WERI-Rb-1 (cell line): Measurements from ENCODE around the gene RANGAP1.

Source experiments
- DNase-seq: peaks from one replicate; pipeline ENCODE4 v3.0.0-alpha.2; 2020
- H3K27ac ChIP-seq: fragments of 250-450 bp; sonication (Bioruptor Pico); 2 replicates; pipeline ENCODE4 v1.5.1; 2020; ENCODE audit warnings: mild to moderate bottlenecking, moderate library complexity
- H3K27me3 ChIP-seq: fragments of 250-450 bp; sonication (Bioruptor Pico); 2 replicates; pipeline ENCODE4 v1.5.1; 2021; ENCODE audit warnings: mild to moderate bottlenecking, low read depth, moderate library complexity; ENCODE audit not compliant: insufficient read depth, severe bottlenecking
- H3K36me3 ChIP-seq: fragments of 250-450 bp; sonication (Bioruptor Pico); 2 replicates; pipeline ENCODE4 v1.5.1; 2020; ENCODE audit warnings: mild to moderate bottlenecking, moderate library complexity
- H3K4me3 ChIP-seq: 2 replicates; pipeline ENCODE4 v1.5.1; 2011; ENCODE audit warnings: low read depth, mild to moderate bottlenecking, control low read depth, low read length
- H3K9me3 ChIP-seq: fragments of 250-450 bp; sonication (Bioruptor Pico); 2 replicates; pipeline ENCODE4 v1.5.1; 2021; ENCODE audit warnings: mild to moderate bottlenecking, moderate library complexity; ENCODE audit not compliant: severe bottlenecking
- TF ChIP-seq, protein P1 (sequence below): IDR thresholded peaks from 2 replicates; pipeline ENCODE4 v1.5.1; 2011; ENCODE audit warnings: low read depth, mild to moderate bottlenecking, control low read depth, inconsistent platforms, low read length

The RANGAP1 gene

DNA sequence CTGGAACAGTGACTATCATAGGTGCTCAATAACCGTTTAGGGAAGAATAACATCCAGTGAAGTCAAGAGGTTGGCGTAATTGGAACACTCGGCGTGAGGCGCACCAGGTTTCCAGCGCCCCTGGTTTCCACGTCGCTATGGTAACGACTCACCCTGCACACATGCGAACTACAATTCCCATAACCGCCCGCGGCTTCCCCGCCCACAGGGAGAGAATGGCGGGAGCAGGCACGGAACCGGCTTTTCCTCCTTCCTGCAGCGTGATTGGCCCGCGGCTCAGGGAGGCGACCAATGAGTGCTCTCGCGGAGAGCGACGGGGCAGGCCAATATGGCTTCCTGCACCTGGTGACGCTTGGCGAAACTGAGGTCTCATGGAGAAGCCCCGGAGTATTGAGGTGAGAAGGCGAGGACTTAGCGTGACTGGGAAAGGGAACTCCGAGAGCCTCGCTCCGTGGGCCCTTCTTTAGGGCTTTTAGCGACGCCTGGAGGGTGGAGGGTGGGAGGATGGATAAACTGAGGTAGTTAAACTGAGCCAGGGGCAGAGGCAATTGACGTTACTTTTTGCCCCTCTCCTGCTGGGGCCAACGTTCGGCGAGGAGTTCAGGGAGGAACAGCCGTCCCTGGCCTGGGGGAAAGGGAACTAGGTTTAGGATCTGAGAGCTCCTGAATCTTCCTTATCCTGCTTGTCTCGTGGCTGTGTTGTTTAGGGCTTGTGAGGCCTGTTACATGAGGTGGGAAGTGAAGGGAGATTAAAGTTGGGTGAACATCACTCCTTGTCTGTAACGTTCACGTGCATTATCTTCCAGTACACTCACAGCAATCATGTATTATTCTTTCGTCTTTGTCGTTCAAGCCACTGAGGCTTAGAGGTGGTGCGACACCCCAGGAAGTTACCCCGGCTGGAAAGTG lies 80.7 kb downstream of the RANGAP1 start, which contains the start of gene L3MBTL2:
Gene L3MBTL2 (plus strand): TSS at position 321 of the 909 bp plus-strand sequence. CDS start 51 bp downstream, at position 372.
- Histone ChIP-seq H3K27me3 (no peaks in the 10 kb centered on the region), H3K4me3 (peak within 1 kb of the TSS; percentile 87), H3K27ac (peak within 1 kb of the TSS; percentile 89), H3K9me3 (no peaks in the 10 kb centered on the region), H3K36me3 (peaks cover 14% of the 10 kb centered on the region)
- TF ChIP-seq, protein P1, sequence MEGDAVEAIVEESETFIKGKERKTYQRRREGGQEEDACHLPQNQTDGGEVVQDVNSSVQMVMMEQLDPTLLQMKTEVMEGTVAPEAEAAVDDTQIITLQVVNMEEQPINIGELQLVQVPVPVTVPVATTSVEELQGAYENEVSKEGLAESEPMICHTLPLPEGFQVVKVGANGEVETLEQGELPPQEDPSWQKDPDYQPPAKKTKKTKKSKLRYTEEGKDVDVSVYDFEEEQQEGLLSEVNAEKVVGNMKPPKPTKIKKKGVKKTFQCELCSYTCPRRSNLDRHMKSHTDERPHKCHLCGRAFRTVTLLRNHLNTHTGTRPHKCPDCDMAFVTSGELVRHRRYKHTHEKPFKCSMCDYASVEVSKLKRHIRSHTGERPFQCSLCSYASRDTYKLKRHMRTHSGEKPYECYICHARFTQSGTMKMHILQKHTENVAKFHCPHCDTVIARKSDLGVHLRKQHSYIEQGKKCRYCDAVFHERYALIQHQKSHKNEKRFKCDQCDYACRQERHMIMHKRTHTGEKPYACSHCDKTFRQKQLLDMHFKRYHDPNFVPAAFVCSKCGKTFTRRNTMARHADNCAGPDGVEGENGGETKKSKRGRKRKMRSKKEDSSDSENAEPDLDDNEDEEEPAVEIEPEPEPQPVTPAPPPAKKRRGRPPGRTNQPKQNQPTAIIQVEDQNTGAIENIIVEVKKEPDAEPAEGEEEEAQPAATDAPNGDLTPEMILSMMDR = no peak
- DNase-seq = peak; percentile 98

DNA sequence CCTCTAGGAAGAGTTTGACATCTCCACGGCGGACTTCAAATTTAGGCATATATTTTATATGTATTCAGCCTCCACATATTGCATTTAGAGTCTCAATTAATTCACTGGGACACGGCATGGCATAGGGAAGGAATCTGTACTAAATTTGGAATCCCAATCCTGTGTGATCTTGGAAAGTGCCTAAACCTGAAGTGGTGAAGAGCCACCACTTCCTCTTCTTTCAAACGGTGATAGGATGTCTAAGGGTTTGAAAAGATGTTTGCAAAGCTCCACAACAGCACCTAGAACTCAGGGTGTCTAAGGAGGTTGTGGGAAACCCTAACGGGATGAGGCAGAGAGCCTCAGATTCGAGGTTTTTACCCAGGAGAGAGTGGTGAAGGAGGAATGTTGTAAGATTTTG lies 81.9 kb downstream of the RANGAP1 start:
- Histone ChIP-seq H3K27ac (no peak overlapping the region), H3K36me3 (peaks cover 4% of the 10 kb centered on the region), H3K9me3 (no peaks in the 10 kb centered on the region), H3K4me3 (no peak overlapping the region), H3K27me3 (no peaks in the 10 kb centered on the region)
- DNase-seq = no peak
- TF ChIP-seq, protein P1 = no peak

DNA sequence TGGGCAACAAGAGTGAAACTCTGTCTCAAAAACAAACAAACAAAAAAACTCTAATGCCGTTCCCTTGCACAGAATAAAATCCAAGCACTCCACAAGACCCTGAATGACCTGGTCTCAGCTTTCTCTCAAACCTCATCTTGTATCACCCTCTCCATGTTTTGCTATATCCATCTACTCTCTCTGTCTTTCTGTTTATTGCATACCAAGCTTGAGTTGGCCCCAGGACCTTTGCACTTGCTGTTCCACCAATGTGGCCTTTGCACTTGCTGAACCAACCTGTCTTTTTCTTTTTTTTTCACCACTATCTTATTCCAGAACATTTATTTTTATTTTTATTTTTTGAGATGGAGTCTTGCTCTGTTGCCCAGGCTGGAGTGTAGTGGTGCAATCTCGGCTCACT lies 82.9 kb downstream of the RANGAP1 start:
- no peak for DNase-seq
- Histone ChIP-seq H3K9me3 (no peaks in the 10 kb centered on the region), H3K36me3 (no peaks in the 10 kb centered on the region; the same call in 1 of the 2 replicates), H3K4me3 (no peak overlapping the region), H3K27ac (no peak overlapping the region), H3K27me3 (no peaks in the 10 kb centered on the region)
- TF ChIP-seq, protein P1 = no peak

DNA sequence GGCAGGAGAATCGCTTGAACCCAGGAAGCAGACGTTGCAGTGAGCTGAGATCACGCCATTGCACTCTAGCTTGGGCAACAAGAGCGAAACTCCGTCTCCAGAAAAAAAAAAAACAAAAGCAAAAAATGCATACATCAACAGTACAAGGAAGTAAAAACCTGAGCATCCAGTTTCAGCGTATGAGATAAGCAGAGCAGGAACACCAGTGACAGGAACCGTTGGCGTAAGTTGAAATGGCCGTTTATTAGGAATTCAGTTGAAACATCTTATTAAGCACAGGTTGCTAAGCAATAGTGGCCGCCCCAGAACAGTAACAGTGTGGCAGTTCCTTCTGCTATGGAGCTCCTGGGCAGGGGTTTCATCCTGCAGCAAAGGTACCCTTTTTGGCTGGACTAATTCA lies 84.8 kb downstream of the RANGAP1 start:
- Histone ChIP-seq H3K27me3 (no peaks in the 10 kb centered on the region), H3K9me3 (no peaks in the 10 kb centered on the region), H3K27ac (no peak overlapping the region), H3K4me3 (no peak overlapping the region), H3K36me3 (no peaks in the 10 kb centered on the region; the same call in 1 of the 2 replicates)
- TF ChIP-seq, protein P1 = no peak
- DNase-seq = no peak

DNA sequence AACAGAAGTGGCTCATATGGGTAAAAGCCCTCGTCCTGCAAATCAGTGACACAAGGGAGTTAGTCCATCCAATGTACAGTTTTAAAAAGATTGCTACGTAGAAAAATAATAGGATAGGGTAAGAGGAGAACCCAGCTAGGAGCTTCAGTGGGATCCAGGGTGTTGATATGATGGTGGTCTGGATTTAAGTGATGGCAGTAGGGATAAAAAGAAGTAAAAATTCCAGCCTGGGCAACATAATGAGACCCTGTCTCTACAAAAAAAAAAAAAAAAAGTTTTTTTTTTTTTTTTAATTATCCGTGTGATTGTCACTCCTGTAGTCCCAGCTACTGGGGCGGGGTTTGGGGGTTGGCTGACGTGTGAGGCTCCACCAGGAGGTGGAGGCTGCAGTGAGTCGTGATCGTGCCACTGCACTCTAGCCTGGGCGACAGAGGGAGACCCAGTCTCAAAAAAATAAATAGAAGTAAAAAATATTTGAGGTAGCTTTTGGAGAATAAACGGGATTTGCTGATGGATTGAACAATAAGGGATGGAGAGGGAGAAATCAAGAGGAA lies 87.9 kb downstream of the RANGAP1 start:
- no peaks in the 10 kb centered on the region for H3K9me3 ChIP-seq
- peak overlapping the region; percentile 70 for H3K27ac ChIP-seq
- no peaks in the 10 kb centered on the region for H3K27me3 ChIP-seq
- peak overlapping the region; percentile 71 for H3K4me3 ChIP-seq
- TF ChIP-seq, protein P1 = no peak
- H3K36me3 ChIP-seq = no peaks in the 10 kb centered on the region
- peak; percentile 70 for DNase-seq
